NB4 (cell line): ENCODE data around the gene IMPDH1.

ENCODE experiments used
- CTCF ChIP-seq: IDR thresholded peaks from one replicate; pipeline ENCODE4 v1.5.1; 2012; ENCODE audit warnings: low read depth, low read length
- MAX ChIP-seq: IDR thresholded peaks from 2 replicates; pipeline ENCODE4 v1.6.1; 2011; ENCODE audit warnings: low read depth, low read length
- POLR2A ChIP-seq: IDR thresholded peaks from 2 replicates; pipeline ENCODE4 v1.6.1; 2011; ENCODE audit warnings: mild to moderate bottlenecking; ENCODE audit not compliant: insufficient read length; ENCODE audit errors: extremely low read depth

GRCh38 chr7:128404143-128404681, 5.6 kb downstream of the IMPDH1 start:
- no peak for TF ChIP-seq CTCF
- no peak for TF ChIP-seq POLR2A
- TF ChIP-seq MAX, result no peak
